Activated naive CD4-positive, alpha-beta T cell treated with anti-CD3 and anti-CD28 coated beads, Interleukin-2, amount 10 ng/mL, durations not matched to agents 7 days and 5 days (primary cell): Measurements from ENCODE around the gene ALX4.

Experiments used
- CTCF ChIA-PET: fragments of 350-600 bp; sonication (Branson Sonifier 250); formaldehyde crosslinking; loops from one replicate; lab custom pipeline; 2021; ENCODE audit warnings: antibody characterized with exemption; lab: Charles Lee
- DNase-seq: peaks from one replicate; pipeline ENCODE4 v3.0.0-alpha.2; 2020
- H3K27ac Mint-ChIP-seq: one replicate; pipeline ENCODE4 v1.8.0; 2021; ENCODE audit warnings: mild to moderate bottlenecking, moderate library complexity, mixed read lengths
- H3K27me3 Mint-ChIP-seq: one replicate; pipeline ENCODE4 v1.8.0; 2021; ENCODE audit warnings: mild to moderate bottlenecking, mixed read lengths
- H3K36me3 Mint-ChIP-seq: one replicate; pipeline ENCODE4 v1.8.0; 2021; ENCODE audit warnings: mixed read lengths
- H3K4me1 Mint-ChIP-seq: one replicate; pipeline ENCODE4 v1.8.0; 2021; ENCODE audit warnings: mixed read lengths
- H3K4me3 Mint-ChIP-seq: one replicate; pipeline ENCODE4 v1.8.0; 2021; ENCODE audit warnings: mild to moderate bottlenecking, moderate library complexity, mixed read lengths
- H3K9me3 Mint-ChIP-seq: one replicate; pipeline ENCODE4 v1.8.0; 2021; ENCODE audit warnings: mixed read lengths

ALX4 gene

GRCh38 chr11:44314733-44315132, 4.8 kb upstream of the ALX4 start:
- DNase-seq, result no peak
- CTCF ChIA-PET, result no interaction called here
- peaks cover 100% of the 10 kb centered on the region for H3K27me3 Mint-ChIP-seq
- no peaks in the 10 kb centered on the region for H3K36me3 Mint-ChIP-seq
- no peak overlapping the region for H3K4me3 Mint-ChIP-seq
- H3K4me1 Mint-ChIP-seq, result peaks cover 16% of the 10 kb centered on the region
- H3K9me3 Mint-ChIP-seq, result no peaks in the 10 kb centered on the region
- no peak overlapping the region for H3K27ac Mint-ChIP-seq

- Mint-ChIP-seq H3K4me3 (no peak overlapping the region), H3K36me3 (no peaks in the 10 kb centered on the region), H3K9me3 (no peaks in the 10 kb centered on the region), H3K27me3 (peaks cover 100% of the 10 kb centered on the region), H3K27ac (peak overlapping the region; percentile 17), H3K4me1 (peaks cover 18% of the 10 kb centered on the region)
- CTCF ChIA-PET, result no interaction called here
- no peak for DNase-seq
Observed at GRCh38 chr11:44313761-44314489, 4.0 kb upstream of the ALX4 start.

- CTCF ChIA-PET, result no interaction called here
- H3K27ac Mint-ChIP-seq, result peak overlapping the region; percentile 24
- no peak overlapping the region for H3K4me3 Mint-ChIP-seq
- no peak for DNase-seq
- no peaks in the 10 kb centered on the region for H3K36me3 Mint-ChIP-seq
- peaks cover 100% of the 10 kb centered on the region for H3K27me3 Mint-ChIP-seq
- H3K4me1 Mint-ChIP-seq, result peaks cover 18% of the 10 kb centered on the region
- H3K9me3 Mint-ChIP-seq, result no peaks in the 10 kb centered on the region
Observed at GRCh38 chr11:44312876-44313275, 2.9 kb upstream of the ALX4 start.

- peaks cover 14% of the 10 kb centered on the region for H3K4me1 Mint-ChIP-seq
- H3K27ac Mint-ChIP-seq, result peak overlapping the region; percentile 49
- no peaks in the 10 kb centered on the region for H3K36me3 Mint-ChIP-seq
- H3K27me3 Mint-ChIP-seq, result peaks cover 100% of the 10 kb centered on the region
- H3K9me3 Mint-ChIP-seq, result no peaks in the 10 kb centered on the region
- CTCF ChIA-PET, result no interaction called here
- DNase-seq, result no peak
- H3K4me3 Mint-ChIP-seq, result no peak overlapping the region
Observed at GRCh38 chr11:44311339-44312261, 1.7 kb upstream of the ALX4 start.

GRCh38 chr11:44310463-44311272, 729 bp upstream of the ALX4 start:
- Mint-ChIP-seq H3K27ac (peak overlapping the region; percentile 21), H3K4me1 (peaks cover 19% of the 10 kb centered on the region), H3K27me3 (peaks cover 100% of the 10 kb centered on the region), H3K9me3 (no peaks in the 10 kb centered on the region), H3K4me3 (no peak overlapping the region), H3K36me3 (no peaks in the 10 kb centered on the region)
- no peak for DNase-seq
- CTCF ChIA-PET, result no interaction called here

- no peak for DNase-seq
- H3K9me3 Mint-ChIP-seq, result no peaks in the 10 kb centered on the region
- no peak overlapping the region for H3K27ac Mint-ChIP-seq
- peaks cover 1% of the 10 kb centered on the region for H3K36me3 Mint-ChIP-seq
- CTCF ChIA-PET, result no interaction called here
- peaks cover 100% of the 10 kb centered on the region for H3K27me3 Mint-ChIP-seq
- peaks cover 24% of the 10 kb centered on the region for H3K4me1 Mint-ChIP-seq
- H3K4me3 Mint-ChIP-seq, result no peak overlapping the region
Observed at GRCh38 chr11:44310206-44310462, 195 bp upstream of the ALX4 start.

- no peak overlapping the region for H3K27ac Mint-ChIP-seq
- CTCF ChIA-PET, result no interaction called here
- no peak for DNase-seq
- H3K4me1 Mint-ChIP-seq, result peaks cover 32% of the 10 kb centered on the region
- H3K9me3 Mint-ChIP-seq, result no peaks in the 10 kb centered on the region
- H3K4me3 Mint-ChIP-seq, result peak overlapping the region; percentile 28
- peaks cover 1% of the 10 kb centered on the region for H3K36me3 Mint-ChIP-seq
- H3K27me3 Mint-ChIP-seq, result peaks cover 100% of the 10 kb centered on the region
Observed at GRCh38 chr11:44308923-44309477, 939 bp downstream of the ALX4 start.

GRCh38 chr11:44308256-44308922, 1.6 kb downstream of the ALX4 start:
- CTCF ChIA-PET, result no interaction called here
- H3K4me3 Mint-ChIP-seq, result no peak overlapping the region
- H3K27ac Mint-ChIP-seq, result no peak overlapping the region
- H3K4me1 Mint-ChIP-seq, result peaks cover 32% of the 10 kb centered on the region
- H3K27me3 Mint-ChIP-seq, result peaks cover 100% of the 10 kb centered on the region
- H3K9me3 Mint-ChIP-seq, result no peaks in the 10 kb centered on the region
- DNase-seq, result no peak
- H3K36me3 Mint-ChIP-seq, result peaks cover 1% of the 10 kb centered on the region

GRCh38 chr11:44307340-44308099, 2.4 kb downstream of the ALX4 start:
- CTCF ChIA-PET, result no interaction called here
- H3K9me3 Mint-ChIP-seq, result no peaks in the 10 kb centered on the region
- peaks cover 32% of the 10 kb centered on the region for H3K4me1 Mint-ChIP-seq
- H3K27me3 Mint-ChIP-seq, result peaks cover 100% of the 10 kb centered on the region
- no peak overlapping the region for H3K27ac Mint-ChIP-seq
- H3K36me3 Mint-ChIP-seq, result peaks cover 1% of the 10 kb centered on the region
- DNase-seq, result no peak
- H3K4me3 Mint-ChIP-seq, result no peak overlapping the region

GRCh38 chr11:44306918-44307244, 3.1 kb downstream of the ALX4 start:
- Mint-ChIP-seq H3K36me3 (peaks cover 1% of the 10 kb centered on the region), H3K4me3 (peak overlapping the region; percentile 79), H3K4me1 (peaks cover 32% of the 10 kb centered on the region), H3K27me3 (peaks cover 100% of the 10 kb centered on the region), H3K9me3 (no peaks in the 10 kb centered on the region), H3K27ac (no peak overlapping the region)
- CTCF ChIA-PET, result no interaction called here
- no peak for DNase-seq

GRCh38 chr11:44306052-44306917, 3.7 kb downstream of the ALX4 start:
- CTCF ChIA-PET, result interaction anchor here (1.4 kb wide), 1 partner anchor 213 kb away, joined by 3 read pairs; no protein-coding TSS in a partner anchor
- Mint-ChIP-seq H3K9me3 (no peaks in the 10 kb centered on the region), H3K36me3 (peaks cover 1% of the 10 kb centered on the region), H3K27ac (no peak overlapping the region), H3K27me3 (peaks cover 100% of the 10 kb centered on the region), H3K4me3 (peak overlapping the region; percentile 79), H3K4me1 (peaks cover 32% of the 10 kb centered on the region)
- peak; percentile 31 for DNase-seq

GRCh38 chr11:44305470-44306051, 4.4 kb downstream of the ALX4 start:
- H3K27me3 Mint-ChIP-seq, result peaks cover 100% of the 10 kb centered on the region
- peaks cover 28% of the 10 kb centered on the region for H3K4me1 Mint-ChIP-seq
- CTCF ChIA-PET, result interaction anchor here (1.4 kb wide), 1 partner anchor 212 kb away, joined by 3 read pairs; no protein-coding TSS in a partner anchor
- H3K36me3 Mint-ChIP-seq, result peaks cover 1% of the 10 kb centered on the region
- H3K27ac Mint-ChIP-seq, result peak overlapping the region; percentile 24
- H3K4me3 Mint-ChIP-seq, result peak overlapping the region; percentile 79
- H3K9me3 Mint-ChIP-seq, result no peaks in the 10 kb centered on the region
- DNase-seq, result peak; percentile 77
